Heart left ventricle (tissue), 13 donors: ENCODE results near the gene GRK5.

Source experiments
- CTCF ChIP-seq, 12 donors: fragments of 200-600 bp; sonication (generic) in 4 of 12; IDR thresholded peaks; one replicate each; pipeline versions ENCODE4 v1.5.0 to v1.8.0; 2018 to 2022; ENCODE audit warnings: antibody characterized with exemption in 12 of 12, mild to moderate bottlenecking in 5 of 12
- POLR2A ChIP-seq, 2 donors: fragments of 450-650 bp; IDR thresholded peaks; one replicate each; pipeline ENCODE4 v1.6.1; 2017; ENCODE audit warnings: antibody characterized with exemption in 2 of 2, mild to moderate bottlenecking in 2 of 2, moderate library complexity in 2 of 2
- donor health status: ischemic (EF 13 %, LVEDD 7.1; RV severe dilation, severe dysfunction).
- donor health status: DM: no; HTN: yes; CAD: no.
- donor health status: DM: no; HTN: no; CAD: no.
- donor health status: ischemic (EF 25% LVEDD 6.9; RV normal size, moderate dysfunction).
- donor health status: ischemic (EF 25% LVEDD 5.7; RV mildly dilated, moderate dysfunction).
- donor health status: ischemic (EF 35%, LVEDD 5.7; RV mildly dilated, moderate dysfunction).
- donor health status: nonischemic (EF 11% LVEDD 7.7; RV severe dilation, severe dysfunction).
- donor health status: DM: yes; HTN: yes; CAD: no.
- donor health status: PGD.
- donor health status: ischemic (EF 29% LVEDD 5.4; RV normal size, mild dysfunction).
- donor health status: nonischemic (EF 23%, LVEDD 6.1; RV moderate dilation, normal function).

DNA sequence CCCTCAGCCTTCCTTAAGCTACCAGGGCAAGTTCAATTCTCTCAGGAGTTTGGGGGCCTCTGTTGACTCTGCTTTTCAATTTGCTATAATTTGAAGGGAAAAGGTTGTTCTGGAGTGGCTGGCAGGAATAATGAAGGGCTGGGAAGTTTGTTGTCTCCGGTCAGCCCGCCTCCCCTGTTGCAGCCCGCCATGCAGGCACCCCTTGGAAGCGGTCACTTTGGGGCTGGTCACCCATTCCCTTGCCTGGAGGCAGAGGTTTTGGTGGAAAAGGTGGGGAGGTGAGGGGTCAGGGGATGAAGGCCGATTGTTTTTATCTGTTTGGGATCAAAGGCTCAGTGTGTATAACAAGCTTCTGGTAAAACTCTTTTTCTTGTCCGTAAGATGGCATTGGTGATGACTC lies 79.1 kb downstream of the GRK5 start:
- no peak for TF ChIP-seq CTCF (IDR thresholded peaks at IDR 0.05)
- TF ChIP-seq POLR2A (IDR thresholded peaks at IDR 0.05): no peak
